Measurements from ENCODE around the gene FRMPD3. TPM values are rescaled to one million over a fixed set of nuclear protein-coding genes. Genes with fewer than 3 reads are reported as not detected.
"Not testable (repeated sequence)": the region's sequence is repeated elsewhere in the genome, so short reads cannot be mapped to it uniquely, and the experiment has no call there.

FRMPD3 gene
- 0.15 TPM for polyA plus RNA-seq (2013, experiment 1 of 2; ENCODE audit: insufficient read length)
- 0.12 TPM for polyA plus RNA-seq (2013, experiment 2 of 2; ENCODE audit: insufficient read length)

DNA sequence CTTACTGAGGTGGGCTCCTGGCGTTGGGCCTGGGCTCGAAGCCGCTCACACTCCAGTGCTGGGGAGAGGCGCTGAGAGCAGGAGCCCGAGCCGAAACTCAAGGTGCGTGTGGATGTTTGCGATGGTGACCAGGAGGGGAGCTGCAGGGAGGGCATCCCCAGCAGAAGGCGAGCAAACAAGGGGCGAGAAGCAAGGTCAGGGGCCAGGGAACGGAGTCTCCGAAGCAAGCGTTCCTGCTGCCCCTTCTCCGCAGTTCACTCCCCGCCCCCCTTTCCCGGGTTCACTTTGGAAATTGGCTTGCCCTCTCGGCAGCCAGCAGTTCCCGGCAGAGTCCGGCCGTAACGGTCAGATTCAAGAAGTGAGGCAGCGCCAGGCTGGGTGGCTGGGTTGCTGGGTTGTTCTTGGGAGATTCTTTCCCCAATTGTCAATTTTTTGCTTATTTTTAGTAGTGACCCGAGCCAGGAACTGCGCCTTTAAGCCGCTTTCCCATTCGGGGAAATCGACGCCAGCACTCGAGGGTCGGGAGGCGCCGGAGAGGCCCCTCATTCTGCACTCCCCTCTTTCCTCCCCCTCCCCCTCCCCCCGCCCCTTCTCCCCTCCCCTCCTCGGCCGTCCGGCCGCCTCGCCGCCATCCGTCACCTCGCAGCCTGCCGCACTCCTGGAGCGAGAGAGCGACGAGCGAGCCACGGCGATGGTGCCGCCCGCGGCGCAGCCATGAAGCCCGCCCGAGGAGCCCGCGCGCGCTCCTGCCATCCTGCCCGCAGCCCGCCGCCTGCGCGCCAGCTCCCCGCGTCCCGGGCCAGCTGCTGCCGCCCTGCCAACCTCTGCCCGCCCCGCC is at the start of gene FRMPD3:
Gene FRMPD3 (plus strand): TSS at position 655 of the 838 bp plus-strand sequence. CDS start 76,937 bp downstream, outside the sequence.
- no peak for DNase-seq

DNA sequence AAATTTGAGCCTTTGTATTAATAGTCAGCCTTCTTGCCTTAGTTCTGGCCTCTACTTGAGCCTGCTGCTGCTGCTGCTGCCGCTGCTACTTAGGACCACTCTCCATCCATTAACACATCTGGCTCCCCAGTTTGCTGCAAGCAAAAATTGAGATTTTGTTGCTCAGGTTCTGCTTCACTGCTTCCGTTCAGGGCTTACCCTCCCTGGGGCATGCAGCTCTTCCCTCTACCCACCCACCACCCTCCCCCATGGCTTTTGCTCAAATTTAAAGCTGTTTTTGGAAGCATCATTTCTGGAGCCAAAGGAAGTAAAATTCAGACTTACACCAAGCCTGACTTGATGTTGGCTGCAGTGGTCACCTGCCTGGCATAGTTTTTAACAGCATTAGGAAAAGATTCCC is 28.9 kb upstream of the FRMPD3 start:
- no peak for DNase-seq

DNA sequence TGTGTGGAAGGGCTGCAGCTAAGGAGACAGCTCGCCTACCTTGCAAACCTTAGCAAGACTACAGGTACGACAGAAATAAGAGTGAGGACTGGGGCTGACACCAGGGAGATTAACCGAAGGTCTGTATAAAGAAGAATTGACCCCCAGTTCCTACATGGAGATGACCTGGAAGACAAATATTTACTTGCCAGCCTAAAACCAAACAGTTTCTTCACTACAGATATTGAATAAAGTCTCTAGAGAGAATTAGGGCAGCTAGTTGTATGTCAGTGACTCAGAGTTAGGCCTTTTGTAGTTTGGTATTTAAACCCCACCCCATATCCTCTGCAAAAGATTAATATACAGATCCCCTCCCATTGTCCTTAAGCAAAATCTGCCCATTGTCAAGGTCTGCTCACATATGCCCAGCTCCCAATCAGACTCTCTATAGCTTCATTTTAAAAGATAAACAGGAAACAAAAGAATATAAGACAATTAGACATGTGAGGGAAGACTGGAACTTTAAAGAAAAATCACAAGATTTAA is 28.1 kb upstream of the FRMPD3 start:
- no peak for DNase-seq

DNA sequence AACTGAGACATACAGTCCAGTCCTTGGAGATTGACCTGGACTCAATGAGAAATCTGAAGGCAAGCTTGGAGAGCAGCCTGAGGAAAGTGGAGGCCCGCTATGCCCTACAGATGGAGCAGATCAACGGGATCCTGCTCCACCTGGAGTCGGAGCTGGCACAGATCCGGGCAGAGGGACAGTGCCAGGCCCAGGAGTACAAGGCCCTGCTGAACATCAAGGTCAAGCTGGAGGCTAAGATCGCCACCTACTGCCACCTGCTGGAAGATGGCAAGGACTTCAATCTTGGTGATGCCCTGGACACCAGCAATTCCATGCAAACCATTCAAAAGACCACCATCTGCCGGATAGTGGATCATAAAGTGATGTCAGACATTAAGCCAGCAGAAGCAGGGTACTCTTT is 20.4 kb upstream of the FRMPD3 start:
- DNase-seq, result no peak

DNA sequence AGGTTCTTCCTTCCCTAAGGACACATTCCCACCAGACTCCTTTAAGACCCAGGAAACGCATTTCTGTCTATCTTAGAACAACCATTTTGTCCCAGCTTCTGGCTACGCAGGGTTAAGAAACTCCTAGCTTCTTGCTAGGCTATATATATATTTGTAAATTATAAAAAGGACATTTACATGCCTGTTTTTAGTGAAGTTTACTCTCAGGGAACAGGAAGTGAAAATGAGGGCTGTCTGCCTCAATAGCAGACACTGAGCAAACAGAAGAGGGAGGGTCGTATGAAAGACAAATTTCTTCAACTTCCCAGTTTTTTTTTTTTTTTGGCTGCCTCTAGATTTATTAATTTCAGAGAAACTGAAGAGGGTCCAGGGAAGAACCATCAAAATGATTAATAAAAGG is 9.3 kb upstream of the FRMPD3 start:
- DNase-seq, result no peak

DNA sequence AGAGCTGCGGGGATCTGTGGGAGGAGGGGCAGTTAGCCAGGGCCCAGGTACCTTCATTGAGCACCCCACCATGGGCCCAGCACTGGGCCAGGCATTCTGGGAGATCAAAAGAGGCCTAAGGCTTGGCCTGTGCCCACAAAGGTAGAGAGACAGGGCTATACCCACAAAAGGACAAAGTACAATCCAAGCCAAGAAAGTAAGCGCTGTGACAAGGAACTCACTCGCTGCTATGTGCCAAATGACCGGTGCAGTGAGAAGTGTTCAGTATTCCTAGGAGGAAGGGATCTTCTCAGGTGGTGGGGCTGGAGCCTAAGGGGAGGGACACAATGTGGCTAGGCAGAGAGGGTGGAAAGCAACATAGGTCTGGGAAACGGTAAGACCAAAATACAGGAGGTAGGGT is 8.8 kb upstream of the FRMPD3 start:
- DNase-seq, result no peak

DNA sequence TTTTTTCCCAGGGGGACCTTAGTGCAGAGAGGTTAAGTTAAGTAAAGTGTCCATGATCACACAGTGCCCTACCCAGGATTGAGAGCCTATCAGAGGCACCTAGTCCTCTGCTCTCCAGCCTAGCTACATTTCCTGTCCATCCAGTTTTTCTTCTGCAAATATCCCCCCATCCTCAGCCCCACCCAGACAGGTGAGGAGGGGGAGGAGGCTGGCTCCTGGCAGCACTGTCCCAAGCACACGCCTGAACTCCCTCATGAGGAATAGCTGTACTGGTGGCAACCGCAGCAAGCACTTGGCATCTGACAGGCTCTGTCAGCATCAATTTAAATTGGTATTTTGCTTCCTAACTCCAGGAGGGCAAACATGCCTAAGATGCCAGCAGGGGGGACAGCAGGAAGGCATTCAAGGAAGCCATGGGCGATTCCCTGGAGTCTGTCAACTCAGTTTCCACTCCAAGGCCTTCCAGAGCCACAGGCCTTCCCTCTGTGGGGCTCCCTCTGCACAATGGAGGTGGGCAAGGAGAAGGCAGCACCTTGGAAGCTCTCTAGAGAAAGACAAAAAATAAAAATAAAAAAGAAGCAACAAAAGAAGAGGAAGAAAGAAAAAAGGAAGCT is 6.4 kb upstream of the FRMPD3 start:
- DNase-seq, result no peak

DNA sequence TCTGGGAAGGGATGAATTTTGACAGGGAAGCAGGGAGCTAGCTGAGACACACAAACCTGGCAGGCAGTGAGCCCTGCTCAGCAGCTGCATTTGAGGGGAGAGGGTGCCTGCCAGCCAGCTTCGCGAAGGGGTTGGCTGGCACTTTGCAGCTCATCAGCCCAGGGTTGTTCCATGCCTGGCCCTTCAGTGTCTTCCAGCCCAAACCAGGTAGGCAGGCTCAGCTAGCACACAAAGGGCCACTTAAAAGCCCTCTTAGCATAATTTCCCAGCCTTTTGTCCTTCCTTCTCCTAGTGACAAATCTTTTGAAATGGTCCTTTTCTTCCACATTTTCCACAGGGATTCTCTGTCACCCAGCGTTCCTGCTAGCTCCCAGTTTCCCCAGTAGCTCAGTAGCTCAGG is 4.3 kb upstream of the FRMPD3 start:
- DNase-seq, result no peak

DNA sequence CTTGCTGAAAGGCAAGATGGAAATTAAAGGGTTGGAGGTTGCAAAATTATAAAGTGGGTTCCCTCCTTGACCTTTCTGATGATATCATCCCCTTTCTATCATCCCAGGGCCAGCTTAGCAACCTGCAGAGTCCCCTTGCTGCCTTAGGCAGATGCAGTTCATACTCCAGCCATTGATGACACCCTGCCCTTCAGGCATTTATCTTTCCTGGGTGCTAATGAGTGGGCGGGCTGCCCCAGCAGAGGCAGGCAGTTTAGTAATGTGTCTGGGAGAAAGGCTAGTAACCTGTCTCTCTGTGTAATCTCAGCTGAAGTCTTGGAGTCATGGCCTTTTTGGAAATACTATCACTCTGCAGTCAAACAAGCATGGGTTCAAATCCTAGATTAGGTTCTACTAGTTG is 3.8 kb upstream of the FRMPD3 start:
- no peak for DNase-seq

DNA sequence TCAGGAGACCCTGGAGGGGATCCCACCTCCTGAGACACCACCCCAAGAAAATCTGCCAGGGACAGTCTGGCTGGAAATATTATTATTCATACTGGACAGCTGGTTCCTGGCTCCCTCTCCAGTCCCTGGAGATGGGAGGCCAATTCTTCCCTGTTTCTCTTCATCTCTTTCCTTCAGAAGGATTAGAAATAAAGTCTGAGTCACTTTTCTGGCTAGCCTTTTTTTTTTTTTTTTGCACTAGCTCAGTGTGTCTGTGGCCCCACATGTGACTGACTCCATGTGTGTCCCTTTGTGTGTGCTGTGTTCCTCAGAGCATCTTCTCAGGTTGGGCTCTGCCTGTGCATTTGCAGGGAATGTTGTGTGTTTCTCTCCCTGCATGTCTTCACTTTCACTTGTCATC is 1.8 kb upstream of the FRMPD3 start:
- DNase-seq, result no peak

DNA sequence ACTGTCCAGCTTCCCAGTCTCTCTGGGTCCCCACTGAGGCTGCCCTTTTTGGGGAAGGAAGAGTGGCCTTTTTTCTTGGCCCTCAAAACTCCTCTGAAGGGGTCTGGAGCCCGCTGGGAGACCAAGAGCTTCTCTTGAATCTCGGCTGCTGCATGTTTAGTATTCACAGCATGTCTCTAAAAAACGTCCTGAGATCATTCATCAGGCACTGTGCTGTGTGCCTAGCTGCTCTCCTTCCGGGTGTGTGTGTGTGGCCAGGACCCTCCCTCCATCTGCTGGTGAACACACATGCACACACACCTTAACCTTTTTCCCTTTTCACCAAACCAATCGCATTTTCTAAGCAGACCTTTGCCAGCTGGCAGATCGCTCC is 841 bp upstream of the FRMPD3 start:
- no peak for DNase-seq

DNA sequence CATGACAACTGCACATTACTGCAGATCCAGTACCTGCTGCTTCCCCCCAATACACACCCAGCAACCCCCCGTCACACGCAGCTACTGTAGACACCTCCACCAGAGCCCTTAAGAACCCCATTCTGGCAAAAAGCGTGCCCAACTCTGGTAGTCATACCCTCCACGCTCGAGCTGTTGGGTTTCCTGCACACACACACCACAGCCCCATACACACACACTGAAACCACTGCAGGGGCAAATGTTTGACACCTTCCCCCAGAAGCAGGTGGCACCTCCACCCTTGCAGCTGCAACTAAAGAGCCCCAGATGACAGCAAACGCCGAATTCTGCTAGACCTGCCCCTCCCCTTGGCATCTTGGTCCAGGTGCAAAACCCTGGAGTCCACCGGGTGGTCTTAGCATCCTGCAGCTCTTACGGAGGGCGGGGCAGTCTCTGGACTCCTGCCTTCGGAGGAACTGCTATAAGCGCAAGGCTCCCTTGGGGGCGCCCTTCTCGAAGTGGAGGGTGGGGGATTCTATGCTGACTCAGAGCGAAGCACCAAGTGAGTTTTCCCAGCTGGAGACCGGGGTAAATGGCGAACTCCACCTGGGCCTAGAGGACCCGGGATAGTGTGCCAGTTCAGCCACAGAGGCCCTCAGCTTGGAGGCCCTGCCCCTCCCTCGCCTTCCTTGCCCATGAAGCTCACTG is 1.5 kb downstream of the FRMPD3 start:
- DNase-seq, result no peak

DNA sequence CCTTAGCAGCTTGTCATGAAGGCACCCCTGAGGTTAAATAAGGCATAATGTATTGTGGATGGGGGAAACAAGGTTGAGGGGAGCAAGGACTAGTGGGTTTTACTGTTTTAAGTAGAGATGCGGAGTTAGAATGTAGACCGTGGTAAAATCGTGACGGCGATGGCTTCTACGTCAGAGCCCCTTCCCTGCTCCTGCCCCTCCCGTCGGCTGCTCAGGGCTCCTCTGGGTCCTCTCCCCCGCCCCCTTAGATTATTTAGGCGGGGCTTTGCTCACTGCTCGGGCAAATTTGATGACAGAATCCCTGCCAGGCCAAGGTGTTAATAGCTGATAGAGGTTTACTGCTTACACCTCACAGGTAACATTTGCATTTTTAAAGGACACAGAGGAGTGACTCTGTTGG is 2.3 kb downstream of the FRMPD3 start:
- DNase-seq, result no peak

DNA sequence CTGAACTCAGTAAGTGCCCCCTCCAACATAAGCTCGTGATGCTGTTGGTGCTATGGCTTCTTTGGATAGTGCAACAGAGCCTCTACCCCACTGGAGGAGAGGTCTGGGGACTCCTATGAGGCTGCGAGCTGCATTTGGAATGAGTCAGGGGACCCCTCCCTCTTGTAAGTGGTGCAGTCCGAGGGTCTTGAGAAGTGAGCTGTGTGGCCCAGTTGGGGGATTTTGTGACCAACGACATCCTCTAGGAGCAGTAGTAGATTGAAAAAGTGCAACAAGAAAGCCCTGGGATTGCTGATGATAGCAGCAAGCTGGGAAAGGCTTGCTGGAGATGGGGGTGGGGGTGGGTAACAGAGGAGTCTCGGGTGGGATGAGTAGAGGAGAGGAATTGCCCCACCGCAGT is 3.1 kb downstream of the FRMPD3 start:
- DNase-seq, result no peak

DNA sequence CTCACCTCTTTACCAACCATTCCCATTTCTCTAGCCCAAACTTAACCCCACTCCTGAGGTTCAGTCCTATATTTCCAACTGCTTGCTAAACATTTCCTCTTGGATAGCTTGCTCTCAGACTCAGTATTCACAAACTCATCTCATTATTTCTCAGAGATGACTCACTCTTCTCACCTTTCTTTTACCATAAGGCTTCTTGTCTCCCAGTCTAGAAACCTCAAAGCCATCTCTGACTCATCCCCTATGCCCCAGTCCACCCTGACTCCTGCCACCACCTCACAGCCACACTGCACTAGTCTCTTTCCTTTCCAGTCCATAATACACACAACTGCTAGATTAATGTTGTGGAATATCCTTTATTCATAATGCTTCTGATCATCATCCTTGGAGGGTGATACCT is 4.8 kb downstream of the FRMPD3 start:
- DNase-seq, result peak; percentile 2

DNA sequence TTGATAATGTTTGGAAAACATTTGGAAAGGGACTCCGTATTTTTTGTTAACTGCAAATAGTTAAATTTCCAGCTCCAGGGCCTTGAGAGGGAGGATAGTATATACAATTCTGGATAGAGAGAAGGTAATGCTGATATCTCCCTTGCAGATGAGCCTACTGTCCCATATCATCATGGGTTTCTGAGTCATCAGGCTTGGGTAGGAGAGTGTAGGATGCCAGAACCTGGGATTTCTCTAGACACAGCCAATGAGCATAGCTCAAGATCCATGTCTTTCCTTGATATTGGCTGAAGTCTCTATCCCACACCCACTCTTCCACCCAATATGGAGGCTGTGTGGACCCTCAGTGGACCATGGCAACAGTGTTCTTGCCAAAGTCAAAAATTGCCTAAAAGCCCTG is 7.8 kb downstream of the FRMPD3 start:
- no peak for DNase-seq

DNA sequence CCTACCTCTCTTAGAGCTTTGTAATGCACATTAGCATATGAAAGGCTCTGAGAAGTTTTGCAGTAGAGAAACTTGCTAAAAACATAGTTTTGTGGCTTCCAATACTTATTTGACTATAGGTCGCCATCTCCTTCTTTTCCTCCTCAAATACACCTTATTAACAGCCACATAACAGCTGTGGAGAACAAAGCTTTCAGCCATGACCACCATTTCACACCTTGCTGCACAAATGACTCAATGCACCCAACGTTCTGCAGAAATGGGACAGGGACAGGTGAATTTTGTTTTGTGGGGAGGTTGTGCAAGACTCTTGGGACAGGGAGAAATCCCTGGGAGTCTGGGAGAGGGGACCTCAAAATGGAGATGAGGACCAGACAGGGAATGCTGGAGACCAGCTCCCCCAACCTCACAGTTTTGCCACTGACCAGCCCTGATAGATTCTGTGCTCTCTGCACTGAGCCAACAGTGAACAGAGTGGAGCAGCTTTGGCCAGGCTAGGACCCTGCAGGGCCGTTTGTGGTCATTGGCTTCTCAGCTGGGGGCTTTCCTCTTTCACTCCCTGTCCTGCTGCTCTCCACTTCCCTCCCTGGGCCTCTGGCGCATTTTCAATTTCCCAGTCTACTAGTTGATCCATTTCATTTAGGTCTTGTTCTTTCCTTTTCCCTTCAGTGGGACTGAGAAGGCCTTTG is 16.6 kb downstream of the FRMPD3 start:
- no peak for DNase-seq

DNA sequence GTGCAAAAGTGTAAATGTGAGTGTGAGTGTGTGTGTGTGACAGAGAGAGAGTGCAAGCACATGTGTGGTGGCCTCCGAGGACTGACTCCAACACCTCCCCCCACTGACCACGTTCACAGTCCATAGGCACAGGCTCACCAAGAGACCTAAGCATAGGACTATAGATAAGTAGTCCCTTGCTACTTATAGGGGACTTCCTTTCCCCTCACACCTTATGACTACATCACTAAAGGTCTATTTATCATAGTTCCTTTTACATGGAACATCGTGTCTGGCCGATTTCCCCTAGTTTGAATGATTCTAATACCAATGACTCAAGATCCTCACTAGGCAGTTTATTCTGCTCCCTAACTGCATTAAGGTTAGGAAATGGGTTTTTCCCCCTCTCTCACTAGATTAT is 17.8 kb downstream of the FRMPD3 start:
- DNase-seq, result no peak

DNA sequence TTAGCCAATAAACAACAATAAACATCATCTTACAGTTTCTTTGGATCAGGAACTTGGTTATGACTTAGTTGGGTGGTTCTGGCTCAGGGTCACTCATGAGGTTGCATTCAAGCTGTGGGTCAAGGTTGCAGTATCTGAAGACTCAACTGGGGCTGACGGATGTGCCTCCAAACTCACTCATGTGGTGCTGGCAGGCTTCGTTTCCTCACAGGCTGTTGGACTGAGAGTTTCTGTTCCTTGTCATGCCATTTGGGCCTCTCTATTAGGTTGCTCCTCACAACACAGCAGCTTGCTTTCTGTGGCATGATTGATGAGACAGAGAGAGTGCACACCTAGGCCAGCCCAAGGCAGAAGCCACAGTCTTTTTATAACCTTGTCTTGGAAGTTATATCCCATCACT is 20.7 kb downstream of the FRMPD3 start:
- DNase-seq, result no peak

DNA sequence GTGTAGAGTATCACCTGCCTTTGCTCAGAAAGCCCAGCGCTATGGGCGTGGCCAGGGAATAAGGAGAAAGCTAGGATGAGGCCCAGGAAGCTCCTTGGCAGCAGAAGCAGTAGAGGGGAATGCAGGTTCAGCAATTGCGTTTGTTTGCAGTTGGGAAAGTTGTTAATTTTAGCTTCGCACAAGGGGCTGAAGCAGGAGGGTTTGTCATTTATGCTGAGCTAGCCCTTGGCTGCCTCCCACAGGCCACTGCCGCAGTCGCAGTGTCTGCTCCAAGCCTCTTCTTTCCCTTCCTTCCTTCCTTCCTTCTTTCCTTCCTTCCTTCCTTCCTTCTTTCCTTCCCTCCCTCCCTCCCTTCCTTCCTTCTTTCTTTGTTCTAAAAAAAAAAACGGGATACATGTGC is 21.5 kb downstream of the FRMPD3 start:
- DNase-seq, result no peak

DNA sequence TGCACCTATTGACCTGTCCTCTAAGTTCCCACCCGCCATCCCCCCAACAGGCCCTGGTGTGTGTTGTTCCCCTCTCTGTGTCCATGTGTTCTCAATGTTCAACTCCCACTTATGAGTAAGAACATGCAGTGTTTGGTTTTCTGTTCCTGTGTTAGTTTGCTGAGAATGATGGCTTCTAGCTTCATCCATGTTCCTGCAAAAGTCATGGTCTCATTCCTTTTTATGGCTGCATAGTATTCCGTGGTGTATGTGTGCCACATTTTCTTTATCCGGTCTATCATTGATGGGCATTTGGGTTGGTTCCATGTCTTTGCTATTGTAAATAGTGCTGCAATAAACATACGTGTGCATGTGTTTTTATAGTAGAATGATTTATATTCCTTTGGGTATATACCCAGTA is 22.0 kb downstream of the FRMPD3 start:
- not testable (repeated sequence) for DNase-seq

DNA sequence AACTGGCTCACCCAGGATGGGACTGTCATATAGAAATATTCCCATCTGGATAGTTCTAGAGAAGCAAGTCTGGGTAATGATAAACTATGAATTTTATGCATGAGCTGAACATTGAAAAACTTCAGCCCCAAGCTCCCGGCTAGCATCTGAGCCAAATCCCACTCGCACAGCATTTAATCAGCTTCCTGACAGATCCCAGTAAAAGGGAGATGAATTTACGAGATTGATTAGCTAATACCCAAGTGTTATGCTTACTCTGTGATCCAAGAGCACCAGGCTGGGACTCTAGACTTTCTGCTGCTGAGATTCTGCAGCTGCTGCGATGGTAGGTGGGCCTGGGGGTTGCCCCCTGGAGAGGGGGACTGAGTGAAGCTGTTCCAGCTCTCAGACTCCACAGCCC is 28.0 kb downstream of the FRMPD3 start:
- DNase-seq, result no peak

DNA sequence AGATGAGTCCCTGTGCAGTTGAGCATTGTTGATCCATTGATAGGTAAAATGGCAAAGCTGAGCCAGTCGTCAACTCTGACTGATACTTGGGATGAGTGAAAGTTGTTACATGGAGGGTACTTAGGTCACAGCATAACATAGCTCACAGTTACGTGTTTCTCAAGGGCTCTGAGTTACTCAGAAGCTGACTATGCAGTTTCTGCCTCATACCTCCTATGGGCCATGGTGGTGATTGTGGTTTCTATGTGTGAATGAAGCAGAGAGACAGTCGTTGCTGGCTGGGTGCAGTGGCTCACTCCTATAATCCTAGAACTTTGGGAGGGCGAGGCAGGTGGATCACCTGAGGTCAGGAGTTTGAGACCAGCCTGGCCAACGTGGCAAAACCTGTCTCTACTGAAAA is 30.8 kb downstream of the FRMPD3 start:
- no peak for DNase-seq

Data from fibroblast of skin of abdomen (primary cell).